Heart left ventricle (tissue), 16 donors: Measurements from ENCODE around the gene IGSF1. TPM values are rescaled to one million over a fixed set of nuclear protein-coding genes. Genes with fewer than 3 reads are reported as not detected.

Experiments used
- ATAC-seq, 4 donors: fragments of 200-7000 bp; cut with Tn5 transposase; one replicate each; pipeline ENCODE4 v1.9.1; 2020 to 2022; ENCODE audit warnings: moderate library complexity in 4 of 4, mild to moderate bottlenecking in 3 of 4, moderate number of reproducible peaks in 1 of 4
- DNase-seq, 5 donors: peaks; one replicate each; pipeline ENCODE4 v3.0.0-alpha.2; 2020
- H3K27ac ChIP-seq, 12 donors: fragments of 200-600 bp; sonication (generic) in 4 of 12; one replicate each; pipeline versions ENCODE4 v1.5.0 to v1.8.0; 2016 to 2022; ENCODE audit warnings: mild to moderate bottlenecking in 2 of 12
- H3K27me3 ChIP-seq, 9 donors: fragments of 200-600 bp; sonication (generic) in 2 of 9; one replicate each; pipeline versions ENCODE4 v1.5.1 to v1.8.0; 2016 to 2022; ENCODE audit warnings: mild to moderate bottlenecking in 3 of 9
- H3K36me3 ChIP-seq, 9 donors: fragments of 200-600 bp; sonication (generic) in 2 of 9; one replicate each; pipeline versions ENCODE4 v1.5.0 to v1.8.0; 2018 to 2022; ENCODE audit warnings: mild to moderate bottlenecking in 2 of 9
- H3K4me1 ChIP-seq, 12 donors: fragments of 200-600 bp; sonication (generic) in 4 of 12; one replicate each; pipeline versions ENCODE4 v1.5.0 to v1.8.0; 2016 to 2022; ENCODE audit warnings: mild to moderate bottlenecking in 3 of 12
- H3K4me3 ChIP-seq, 12 donors: fragments of 200-600 bp; sonication (generic) in 4 of 12; one replicate each; pipeline versions ENCODE4 v1.5.0 to v1.8.0; 2017 to 2022; ENCODE audit warnings: mild to moderate bottlenecking in 9 of 12, moderate library complexity in 4 of 12
- H3K9me3 ChIP-seq, 12 donors: fragments of 200-600 bp; sonication (generic) in 4 of 12; one replicate each; pipeline versions ENCODE4 v1.5.0 to v1.8.0; 2016 to 2022; ENCODE audit warnings: mild to moderate bottlenecking in 1 of 12
- CTCF ChIP-seq, 12 donors: fragments of 200-600 bp; sonication (generic) in 4 of 12; IDR thresholded peaks; one replicate each; pipeline versions ENCODE4 v1.5.0 to v1.8.0; 2018 to 2022; ENCODE audit warnings: antibody characterized with exemption in 12 of 12, mild to moderate bottlenecking in 5 of 12
- POLR2A ChIP-seq, 2 donors: fragments of 450-650 bp; IDR thresholded peaks; one replicate each; pipeline ENCODE4 v1.6.1; 2017; ENCODE audit warnings: antibody characterized with exemption in 2 of 2, mild to moderate bottlenecking in 2 of 2, moderate library complexity in 2 of 2
- WGBS, 4 donors: extraction: QIAGEN DNeasy Blood & Tissue Kit in 2 of 4; methylation state at CpG; one replicate each; pipeline versions ENCODE4 v1.1.5 to v1.1.7; 2013 to 2018; 5-methylcytosine and 5-hydroxymethylcytosine counted together
- intact Hi-C, 10 donors: fragments of 100-400 bp; cut with DNase I; formaldehyde crosslinking; loops; one replicate each; pipeline versions ENCODE4 v1.11.1 to v1.14.2; 2022
- polyA plus RNA-seq, 2 donors: library from polyadenylated mRNA; stranded (reverse); fragments of 200-250 nt; gene quantifications; one replicate each; pipeline ENCODE4 v1.2.3, GENCODE V29; 2013
- total RNA-seq, 9 donors: library from RNA; depleted of rRNA in 2 of 9; stranded (reverse); fragments of >200 nt in 2 of 9; fragmentation: NEBNext Ultra II Directional in 3 of 9; extraction: Animal tissue kit (Norgen Biotek cat#: 25700) in 3 of 9; gene quantifications; one replicate each; pipeline versions ENCODE4 v1.1.0 to v1.2.4, GENCODE V29; 2016 to 2023
- donor health status: ischemic (EF 13 %, LVEDD 7.1; RV severe dilation, severe dysfunction).
- donor health status: healthy with polysubstance abuse.
- donor health status: DM: no; HTN: yes; CAD: no.
- donor health status: DM: no; HTN: no; CAD: no.
- donor health status: ischemic (EF 25% LVEDD 6.9; RV normal size, moderate dysfunction).
- donor health status: ischemic (EF 25% LVEDD 5.7; RV mildly dilated, moderate dysfunction).
- donor health status: healthy.
- donor health status: DM: yes; HTN: yes; CAD: no.
- donor health status: ischemic (EF 35%, LVEDD 5.7; RV mildly dilated, moderate dysfunction).
- donor health status: nonischemic (EF 11% LVEDD 7.7; RV severe dilation, severe dysfunction).
- donor health status: DM: yes; HTN: yes; CAD: no.
- donor health status: PGD.
- donor health status: ischemic (EF 29% LVEDD 5.4; RV normal size, mild dysfunction).
- donor health status: nonischemic (EF 23%, LVEDD 6.1; RV moderate dilation, normal function).

IGSF1 gene
- total and polyA plus RNA-seq, 11 donors, result 0.12 to 8.4 (median 1.4) TPM

GRCh38 chrX:131298036-131298435 lies 8.9 kb upstream of the IGSF1 start:
- Histone ChIP-seq H3K36me3 (no peaks in the 10 kb centered on the region), H3K9me3 (no peaks in the 10 kb centered on the region), H3K4me3 (no peak overlapping the region), H3K27me3 (peaks cover 0 to 38% (median 0%) of the 10 kb centered on the region in 9 donors), H3K27ac (no peak overlapping the region), H3K4me1 (no peaks in the 10 kb centered on the region)
- intact Hi-C loops, result no loop called here
- ATAC-seq, result no peak
- TF ChIP-seq POLR2A (IDR thresholded peaks at IDR 0.05) (no peak), CTCF (IDR thresholded peaks at IDR 0.05) (no peak)
- WGBS, 4 donors, result 62 to 77% (median 69%) methylated on average over 2 of the region's 2 CpGs
- no peak for DNase-seq

GRCh38 chrX:131289527-131289926 lies 421 bp upstream of the IGSF1 start:
- TF ChIP-seq POLR2A (IDR thresholded peaks at IDR 0.05) (no peak), CTCF (IDR thresholded peaks at IDR 0.05) (no peak)
- intact Hi-C loops, result no loop called here
- H3K36me3 ChIP-seq, result no peaks in the 10 kb centered on the region
- ATAC-seq (no peak), DNase-seq (no peak)
- 26 to 35% (median 33%) methylated on average over 4 of the region's 4 CpGs for WGBS, 4 donors
- no peaks in the 10 kb centered on the region for H3K9me3 ChIP-seq
- H3K4me3 ChIP-seq, result peak overlapping the region in 2 of 12 donors; percentile 32 to 36
- no peak overlapping the region for H3K27ac ChIP-seq
- peaks cover 0 to 61% (median 0%) of the 10 kb centered on the region in 9 donors for H3K27me3 ChIP-seq
- no peaks in the 10 kb centered on the region for H3K4me1 ChIP-seq

GRCh38 chrX:131288188-131288587 lies 918 bp downstream of the IGSF1 start:
- no peaks in the 10 kb centered on the region for H3K36me3 ChIP-seq
- 33 to 56% (median 45%) methylated on average over 1 of the region's 1 CpG for WGBS, 4 donors
- DNase-seq (no peak), ATAC-seq (no peak)
- H3K4me3 ChIP-seq, result no peak overlapping the region
- H3K27ac ChIP-seq, result no peak overlapping the region
- intact Hi-C loops, result no loop called here
- no peaks in the 10 kb centered on the region for H3K9me3 ChIP-seq
- peaks cover 0 to 58% (median 0%) of the 10 kb centered on the region in 9 donors for H3K27me3 ChIP-seq
- TF ChIP-seq CTCF (IDR thresholded peaks at IDR 0.05) (no peak), POLR2A (IDR thresholded peaks at IDR 0.05) (no peak)
- H3K4me1 ChIP-seq, result no peaks in the 10 kb centered on the region

GRCh38 chrX:131287560-131288179 lies 1.4 kb downstream of the IGSF1 start:
- Histone ChIP-seq H3K9me3 (no peaks in the 10 kb centered on the region), H3K4me3 (no peak overlapping the region), H3K27me3 (peaks cover 0 to 59% (median 0%) of the 10 kb centered on the region in 9 donors), H3K27ac (no peak overlapping the region), H3K36me3 (no peaks in the 10 kb centered on the region), H3K4me1 (no peaks in the 10 kb centered on the region)
- intact Hi-C loops, result no loop called here
- WGBS, 4 donors, result 58 to 77% (median 63%) methylated on average over 4 of the region's 4 CpGs
- DNase-seq (no peak), ATAC-seq (no peak)
- TF ChIP-seq CTCF (IDR thresholded peaks at IDR 0.05) (no peak), POLR2A (IDR thresholded peaks at IDR 0.05) (no peak)
